RPMI8226 (cell line): ENCODE data around the gene METTL24.
"Not testable (repeated sequence)": the region's sequence is repeated elsewhere in the genome, so short reads cannot be mapped to it uniquely, and the experiment has no call there.

Source experiments
- DNase-seq: peaks from one replicate; pipeline ENCODE4 v3.0.0-alpha.2; 2015

The METTL24 gene

DNA sequence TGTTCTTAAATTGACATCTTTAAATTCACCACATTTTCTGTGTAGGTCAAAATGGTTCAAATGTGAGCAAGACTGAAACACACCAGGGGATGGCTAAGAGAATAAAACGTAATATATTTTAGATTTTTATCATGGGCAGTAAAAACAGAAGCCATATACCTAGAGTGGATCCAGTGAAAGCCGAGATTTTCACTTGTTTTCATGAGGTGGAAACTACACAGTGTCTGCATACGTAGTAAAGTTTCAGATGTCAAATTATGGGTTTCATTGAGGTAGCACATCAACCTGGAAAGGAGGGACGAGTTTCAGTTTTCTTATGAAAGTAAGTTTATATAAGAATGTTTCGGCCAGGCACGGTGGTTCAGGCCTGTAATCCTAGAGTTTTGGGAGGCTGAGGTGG is 25.9 kb downstream of the METTL24 start:
- DNase-seq: no peak

DNA sequence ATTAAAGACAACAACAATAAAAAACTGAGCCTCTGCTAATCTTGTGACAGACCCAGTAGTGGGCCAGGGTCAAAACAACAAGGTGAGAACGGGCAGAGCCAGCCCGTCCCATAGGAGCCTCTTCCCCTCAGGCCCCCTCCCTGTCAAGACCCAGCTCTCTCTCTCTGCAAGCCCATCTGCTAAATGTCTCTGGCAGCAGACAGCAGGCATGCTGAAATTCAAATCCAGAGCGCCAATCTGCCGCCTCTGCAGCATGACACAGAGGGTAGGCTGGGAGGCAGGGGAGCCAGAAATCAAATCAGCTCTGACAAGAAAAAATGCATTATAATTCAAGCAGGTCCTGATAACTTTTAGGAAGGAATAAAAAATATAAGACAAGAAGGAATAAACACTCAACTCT is 26.3 kb downstream of the METTL24 start:
- no peak for DNase-seq

DNA sequence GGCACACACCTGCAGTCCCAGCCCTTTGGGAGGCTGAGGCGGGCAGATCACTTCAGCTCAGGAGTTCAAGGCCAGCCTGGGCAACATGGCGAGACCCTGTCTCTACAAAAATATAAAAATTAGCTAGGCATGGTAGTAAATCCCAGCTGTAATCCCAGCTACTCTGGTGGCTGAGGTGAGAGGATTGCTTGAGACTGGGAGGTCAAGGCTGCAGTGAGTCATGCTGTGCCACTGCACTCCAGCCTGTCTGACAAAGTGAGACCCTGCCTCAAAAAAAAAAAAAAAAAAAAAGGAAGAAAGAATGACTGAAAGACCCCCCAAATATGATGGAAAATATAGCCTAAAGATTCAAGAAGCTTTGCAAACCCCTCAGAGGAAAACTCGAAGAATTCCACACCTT is 26.8 kb downstream of the METTL24 start:
- DNase-seq: no peak

DNA sequence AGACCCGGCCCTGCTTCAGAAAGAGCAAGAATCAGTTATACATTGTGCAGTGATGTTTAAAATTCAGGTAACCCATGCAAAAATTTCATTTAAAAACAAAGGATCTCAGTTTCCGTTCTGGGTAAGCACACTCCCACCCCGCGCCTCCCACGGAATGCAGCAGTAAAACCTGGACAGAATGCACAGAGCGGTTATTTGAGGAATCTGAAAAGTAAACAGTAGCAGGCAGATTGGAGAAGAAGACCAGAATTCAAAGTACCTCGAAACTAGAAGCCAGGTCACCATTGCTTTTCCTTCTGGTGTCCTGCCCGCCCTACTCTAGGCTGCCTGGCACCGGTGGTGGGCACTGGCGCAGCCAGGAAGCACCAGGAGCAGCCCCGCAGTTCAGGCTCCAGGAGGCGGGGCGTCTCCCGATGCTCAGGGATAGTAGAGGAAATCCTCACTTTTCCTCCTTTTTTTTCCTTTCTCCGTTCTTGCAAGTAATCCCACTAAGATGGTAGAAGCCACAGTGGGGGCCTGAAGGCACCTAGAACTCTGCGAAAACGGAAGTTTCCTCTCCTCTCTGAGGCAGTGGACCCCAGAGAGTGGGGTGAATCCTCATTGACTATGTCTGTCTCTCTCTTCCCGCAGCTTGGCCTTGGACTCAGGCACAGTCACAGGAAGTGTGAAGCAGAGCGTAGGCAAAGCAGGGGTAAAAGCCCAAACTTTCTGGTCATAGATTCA is 28.3 kb downstream of the METTL24 start:
- no peak for DNase-seq

DNA sequence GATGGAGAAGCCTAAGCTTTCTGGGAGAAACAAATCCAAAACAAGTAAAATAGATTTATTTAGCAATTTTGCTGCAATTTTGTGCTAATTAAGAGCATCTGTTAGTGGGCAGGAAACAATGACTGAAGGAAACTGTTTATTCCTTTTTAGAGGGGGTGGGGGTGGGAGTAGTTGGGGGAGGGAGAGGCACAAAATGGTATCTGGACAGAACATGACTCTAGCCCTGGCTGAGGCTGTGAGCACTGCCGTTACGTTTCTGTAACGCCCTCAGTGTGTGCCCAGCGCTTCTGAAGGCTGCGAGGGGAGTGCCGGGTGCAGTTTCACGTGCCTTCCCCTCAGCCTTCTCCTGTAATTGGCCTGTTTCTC is 28.8 kb downstream of the METTL24 start:
- DNase-seq: no peak

DNA sequence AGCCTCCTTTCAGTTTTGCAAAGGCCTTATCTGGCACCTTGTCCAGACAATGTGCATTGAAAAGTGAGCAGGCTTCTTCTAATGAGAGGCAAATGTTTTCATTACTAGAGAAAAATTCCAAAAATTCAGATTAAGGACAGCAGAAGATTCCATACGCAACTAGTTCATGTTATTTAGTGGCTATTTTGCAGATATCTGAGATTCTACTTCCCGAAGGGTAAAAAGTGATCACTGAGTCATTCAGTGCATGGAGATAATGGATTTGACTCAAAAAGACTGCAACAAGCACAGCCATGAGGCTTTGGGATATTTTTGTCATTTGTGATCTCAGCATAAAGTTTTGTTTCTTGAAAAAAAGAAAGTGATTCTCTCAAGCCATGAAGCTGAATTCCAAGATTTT is 29.9 kb downstream of the METTL24 start:
- DNase-seq: no peak

DNA sequence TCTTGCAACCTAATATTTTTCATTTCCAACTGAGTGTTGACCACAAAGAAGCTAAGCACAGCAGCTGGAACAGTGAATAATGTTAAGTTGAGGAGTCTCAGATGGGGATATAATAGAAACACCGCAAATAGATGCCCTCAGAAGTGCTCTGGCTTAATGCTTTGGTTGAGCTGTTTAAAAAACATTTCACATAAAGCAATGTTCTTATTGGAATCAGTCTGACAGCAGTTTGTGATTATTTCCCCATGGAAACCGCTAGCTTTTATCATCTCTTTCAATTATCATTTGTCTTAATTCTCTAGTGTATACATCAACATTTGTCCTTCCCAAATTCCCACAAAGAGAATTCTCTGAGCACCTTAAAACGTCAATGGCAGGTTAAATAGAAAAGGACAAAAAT is 30.8 kb downstream of the METTL24 start:
- no peak for DNase-seq

DNA sequence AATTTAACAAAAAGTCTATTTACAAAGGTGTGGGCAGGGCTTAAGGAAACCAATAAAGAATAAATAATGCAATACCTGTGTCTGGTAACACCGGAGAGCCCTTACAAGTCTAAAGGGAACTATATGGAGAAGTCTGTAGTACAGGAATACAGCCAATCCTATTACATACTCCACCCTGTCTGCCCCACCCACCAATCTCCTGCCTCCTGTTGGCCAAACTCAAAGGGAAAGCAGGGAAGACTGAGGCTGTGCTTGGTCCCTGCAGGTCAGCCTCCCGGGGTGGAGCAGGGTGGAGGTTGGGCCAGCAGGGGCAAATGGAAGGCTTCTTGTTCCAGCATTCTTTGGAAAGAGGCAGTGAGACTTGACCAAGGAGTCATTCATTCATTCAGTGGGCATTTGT is 31.5 kb downstream of the METTL24 start:
- DNase-seq: no peak

DNA sequence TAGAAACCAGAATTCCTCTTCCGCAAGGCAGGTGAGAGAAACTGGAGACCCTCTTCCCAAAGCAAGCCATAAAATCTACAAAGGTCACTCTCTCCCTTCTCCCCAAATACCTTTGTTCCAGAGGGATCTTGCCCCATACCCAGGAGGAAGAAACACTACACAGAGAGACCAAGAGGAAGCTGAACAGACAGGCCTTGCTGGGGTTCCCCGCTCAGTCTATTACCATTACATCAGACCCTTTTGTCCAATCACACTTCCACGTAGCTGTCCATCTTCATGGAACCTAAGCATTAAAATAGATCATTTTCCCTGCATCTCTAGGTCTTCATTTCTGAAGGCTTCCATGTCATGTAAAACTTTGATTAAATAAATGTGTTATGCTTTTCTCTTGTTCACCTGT is 32.1 kb downstream of the METTL24 start:
- no peak for DNase-seq

DNA sequence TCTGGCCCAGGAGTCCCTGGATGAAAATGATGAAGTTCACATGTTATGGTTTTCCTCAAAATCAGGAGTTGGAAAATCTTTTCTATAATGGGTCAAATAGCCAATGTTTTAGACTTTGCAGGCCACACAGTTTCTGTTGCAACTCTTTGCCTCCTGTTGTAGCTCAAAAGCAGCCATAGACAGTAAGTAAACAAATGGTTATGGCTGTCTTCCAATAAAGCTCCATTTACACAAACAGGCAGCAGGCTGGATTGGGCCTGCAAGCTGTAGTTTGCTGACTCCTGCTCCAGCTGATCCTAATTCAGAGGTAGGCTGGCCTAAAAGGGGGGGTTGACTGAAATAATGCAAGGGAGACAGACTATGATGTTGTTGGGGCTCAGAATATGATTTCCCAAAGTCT is 33.0 kb downstream of the METTL24 start:
- DNase-seq: no peak

DNA sequence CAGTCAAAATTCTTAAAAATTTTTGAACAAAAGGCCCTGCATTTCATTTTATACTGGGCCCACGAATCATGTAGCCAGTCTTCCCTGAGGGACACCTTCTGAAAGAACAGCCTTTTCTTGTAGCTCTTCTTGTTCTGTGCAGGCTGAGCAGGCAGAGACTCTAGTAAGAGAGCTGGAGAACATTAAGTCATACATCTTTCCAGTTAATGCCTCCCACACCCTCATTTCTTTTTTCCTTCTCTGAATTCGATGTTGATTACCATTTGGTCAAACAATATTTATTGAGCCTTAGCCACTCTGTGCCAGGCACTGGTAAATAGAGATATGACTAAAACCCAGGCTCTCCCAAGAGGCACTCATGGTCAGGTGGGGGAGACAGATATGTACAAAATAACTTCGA is 33.6 kb downstream of the METTL24 start:
- DNase-seq: no peak

DNA sequence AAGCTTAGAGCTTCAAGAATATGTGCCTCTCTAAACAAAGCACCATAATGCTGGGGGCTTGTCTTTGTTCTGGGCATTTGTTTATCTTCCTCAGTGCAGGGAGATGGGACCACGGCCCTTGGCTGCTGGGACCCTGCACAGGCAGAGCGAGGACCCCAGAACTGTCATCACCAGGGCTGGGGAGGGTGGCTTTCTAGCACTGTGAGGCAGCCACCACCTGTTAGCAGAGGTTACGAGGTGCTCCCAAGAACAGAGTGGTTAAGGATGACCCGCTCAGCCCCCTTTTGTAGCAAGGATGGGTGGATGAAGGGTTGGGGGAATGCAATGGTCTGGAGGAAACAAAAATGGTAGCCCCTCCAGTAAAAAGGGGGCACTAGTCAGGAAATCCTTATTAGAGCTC is 34.9 kb downstream of the METTL24 start:
- DNase-seq: no peak

DNA sequence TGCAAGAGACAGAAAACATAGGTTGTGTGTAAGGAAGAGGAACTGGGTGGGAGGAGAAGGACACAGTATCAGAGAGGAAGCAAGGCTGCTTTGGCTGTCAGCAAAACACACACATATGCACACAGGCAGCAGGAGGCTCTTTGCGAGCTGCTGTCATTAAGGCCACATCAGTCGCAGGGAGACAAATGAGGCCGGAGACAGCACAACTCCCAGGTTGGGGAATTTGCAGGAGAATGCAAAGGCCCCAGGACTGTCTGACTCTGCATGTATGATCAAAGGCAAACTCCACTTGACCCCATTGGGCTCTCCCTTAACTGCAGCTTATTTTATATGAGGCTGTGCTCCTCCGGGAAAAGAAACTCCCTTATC is 35.3 kb downstream of the METTL24 start:
- no peak for DNase-seq

DNA sequence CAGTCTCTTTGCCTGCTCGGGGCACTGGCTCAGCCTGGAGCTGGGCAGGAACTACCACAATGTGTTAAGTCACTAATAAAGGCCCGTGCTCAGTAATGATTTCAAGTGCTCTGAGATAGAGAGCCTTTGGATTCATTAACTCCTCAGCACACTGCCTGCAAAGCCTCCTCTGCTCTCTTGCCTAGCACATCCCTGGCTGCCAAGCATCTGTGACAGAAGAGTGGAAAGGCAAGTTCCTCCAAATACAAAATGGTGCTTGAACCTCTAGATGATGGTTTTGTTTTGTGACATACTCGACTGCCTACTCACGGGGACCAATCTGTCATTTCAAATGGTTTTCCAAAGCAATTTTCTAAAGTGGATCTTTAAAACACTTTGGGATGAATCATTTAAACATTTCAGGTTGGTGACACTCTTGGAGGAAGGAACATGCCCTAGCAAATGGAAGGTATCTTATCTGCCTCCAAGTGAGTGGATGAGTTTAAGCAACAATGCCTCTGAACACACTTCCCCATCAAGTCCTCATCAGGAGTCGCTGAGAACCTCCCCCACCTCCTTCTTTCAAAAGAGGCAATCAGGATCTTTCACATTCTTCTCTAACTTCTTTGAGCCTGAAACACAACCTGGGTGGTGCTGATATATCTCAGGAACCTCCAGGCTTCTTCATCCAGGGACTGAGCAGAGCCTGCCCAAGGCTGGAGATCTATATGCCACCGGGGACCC is 35.8 kb downstream of the METTL24 start:
- no peak for DNase-seq

DNA sequence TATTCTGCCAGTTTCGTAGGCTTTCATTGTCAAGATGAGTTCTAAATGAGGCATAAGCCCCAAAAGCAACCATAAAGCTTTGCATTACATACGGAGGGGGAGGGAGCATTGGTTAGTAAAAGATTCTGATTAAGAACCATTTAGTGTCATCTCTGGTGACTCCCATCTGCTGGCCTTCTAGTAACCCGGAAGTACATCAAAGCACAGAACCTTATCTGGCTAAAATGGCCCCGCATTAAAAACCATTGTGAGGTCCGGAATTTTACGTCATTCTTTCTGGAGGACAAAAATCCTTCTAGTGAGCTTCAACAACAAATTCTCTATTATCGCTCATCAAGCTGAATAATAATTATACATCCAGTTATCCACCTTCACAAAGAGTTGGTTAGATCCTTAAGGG is 37.8 kb downstream of the METTL24 start:
- DNase-seq: no peak

DNA sequence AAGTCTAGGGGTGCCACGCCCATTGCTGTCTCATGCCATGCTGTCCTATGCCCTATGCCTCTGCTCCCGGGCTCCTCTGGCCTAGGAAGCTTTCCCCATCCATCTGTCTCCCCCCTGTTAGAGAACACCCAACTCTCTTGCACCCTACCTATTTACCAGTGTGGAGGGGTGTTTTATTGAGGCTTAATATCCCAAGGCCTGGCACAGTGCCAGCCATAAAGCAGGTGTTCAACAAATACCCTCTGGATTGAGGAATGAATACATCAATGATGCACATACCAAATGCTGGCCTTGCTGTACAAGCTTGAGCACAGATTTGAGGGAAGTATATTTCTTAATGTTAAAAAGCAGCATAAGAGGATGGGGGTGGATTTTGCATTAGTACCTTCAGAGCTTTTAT is 38.3 kb downstream of the METTL24 start:
- no peak for DNase-seq

DNA sequence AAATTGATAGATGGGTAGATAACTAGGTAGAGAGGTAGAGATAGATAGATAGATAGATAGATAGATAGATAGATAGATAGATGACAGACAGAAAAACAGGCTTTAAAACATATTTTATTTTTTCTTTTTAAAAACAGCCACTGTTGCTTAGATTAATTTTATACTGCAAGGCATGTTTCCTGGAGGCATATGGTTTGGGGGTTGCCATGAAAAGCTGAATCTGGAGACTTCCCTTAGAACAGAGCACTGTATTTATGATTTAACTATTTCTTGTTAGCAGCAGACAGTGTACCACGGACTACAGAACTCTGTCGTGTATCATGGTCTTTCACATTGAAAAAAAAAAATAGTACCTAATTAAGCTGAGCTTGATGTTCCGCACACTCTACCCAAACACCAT is 38.8 kb downstream of the METTL24 start:
- DNase-seq: no peak

DNA sequence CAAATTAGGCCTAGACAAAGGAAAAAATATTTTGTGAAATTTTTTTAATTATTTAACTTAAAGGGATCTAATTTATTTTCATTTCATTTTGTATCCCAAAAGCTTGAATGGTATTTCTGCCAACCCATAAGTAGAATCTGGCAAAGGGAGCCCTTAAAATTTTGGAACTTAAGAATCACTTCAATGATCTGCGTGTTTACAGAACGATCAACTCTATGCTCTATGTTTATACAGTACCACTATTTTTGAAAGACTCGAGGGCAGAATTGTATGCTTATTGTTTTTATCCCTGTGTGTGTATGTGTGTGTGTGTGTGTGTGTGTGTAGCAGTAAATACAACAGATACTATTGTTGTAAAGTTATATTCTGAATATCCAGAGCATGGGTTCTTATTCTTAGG is 39.2 kb downstream of the METTL24 start:
- no peak for DNase-seq

DNA sequence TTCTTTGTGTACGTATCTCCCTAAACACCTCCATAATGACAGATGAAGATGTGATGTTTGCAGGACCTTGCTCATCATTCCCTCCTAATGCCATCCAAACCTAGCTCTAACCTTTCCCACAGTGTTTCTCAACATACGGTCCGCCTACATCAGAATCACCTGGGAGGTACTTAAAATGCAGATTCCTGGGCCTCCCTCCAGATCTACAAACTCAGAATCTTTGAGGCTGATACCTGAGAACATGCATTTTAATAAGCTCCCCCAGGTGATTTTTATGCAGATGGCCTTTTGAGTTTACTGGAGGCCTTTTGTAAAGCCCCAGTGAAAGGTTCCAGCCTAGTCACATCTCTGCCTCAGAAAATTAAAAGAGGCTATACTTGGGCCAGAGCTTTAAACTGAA is 40.5 kb downstream of the METTL24 start:
- DNase-seq: no peak

DNA sequence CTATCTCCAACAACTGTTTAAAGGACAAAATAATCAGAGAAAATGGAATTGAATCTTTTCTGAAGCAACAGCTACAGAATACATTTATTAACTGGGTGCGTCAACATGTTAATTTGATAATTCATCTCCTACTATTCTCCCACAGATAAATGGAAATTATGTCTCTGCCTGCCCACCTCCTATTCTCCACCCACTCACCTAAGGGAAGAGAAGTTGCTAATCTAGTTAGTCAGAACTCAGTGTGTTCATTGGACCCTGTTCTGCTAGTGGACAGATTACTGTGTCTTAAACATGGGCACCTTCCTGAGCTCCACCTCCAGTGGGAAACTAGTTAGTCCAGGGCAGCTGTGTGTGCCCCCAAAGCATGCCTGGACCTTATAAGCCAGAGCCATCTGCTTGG is 41.0 kb downstream of the METTL24 start:
- no peak for DNase-seq

DNA sequence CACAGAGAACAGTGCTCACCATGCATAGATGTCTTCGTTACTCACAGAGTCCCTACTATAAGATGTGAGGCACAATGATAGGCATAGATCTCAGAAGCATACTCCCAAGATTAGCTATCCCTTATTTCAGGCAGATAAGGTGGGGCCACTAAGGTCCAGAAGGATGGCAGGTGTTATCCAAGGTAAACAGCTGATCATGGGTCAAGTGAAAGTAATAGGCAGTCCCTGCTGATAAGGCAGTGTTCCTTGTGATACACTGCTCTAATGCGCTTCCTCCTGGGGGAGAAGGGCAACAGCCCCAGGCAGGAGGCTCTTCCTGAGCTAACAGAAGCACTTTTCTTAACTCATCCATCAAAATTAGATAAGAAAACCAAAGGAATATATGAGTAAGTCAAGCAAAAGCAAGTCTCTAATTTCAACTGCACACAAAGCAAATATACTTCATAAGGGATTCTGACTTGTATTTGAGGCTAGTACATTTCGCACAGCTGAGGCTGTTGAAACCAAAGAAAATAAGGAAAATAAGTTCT is 42.2 kb downstream of the METTL24 start:
- DNase-seq: no peak

DNA sequence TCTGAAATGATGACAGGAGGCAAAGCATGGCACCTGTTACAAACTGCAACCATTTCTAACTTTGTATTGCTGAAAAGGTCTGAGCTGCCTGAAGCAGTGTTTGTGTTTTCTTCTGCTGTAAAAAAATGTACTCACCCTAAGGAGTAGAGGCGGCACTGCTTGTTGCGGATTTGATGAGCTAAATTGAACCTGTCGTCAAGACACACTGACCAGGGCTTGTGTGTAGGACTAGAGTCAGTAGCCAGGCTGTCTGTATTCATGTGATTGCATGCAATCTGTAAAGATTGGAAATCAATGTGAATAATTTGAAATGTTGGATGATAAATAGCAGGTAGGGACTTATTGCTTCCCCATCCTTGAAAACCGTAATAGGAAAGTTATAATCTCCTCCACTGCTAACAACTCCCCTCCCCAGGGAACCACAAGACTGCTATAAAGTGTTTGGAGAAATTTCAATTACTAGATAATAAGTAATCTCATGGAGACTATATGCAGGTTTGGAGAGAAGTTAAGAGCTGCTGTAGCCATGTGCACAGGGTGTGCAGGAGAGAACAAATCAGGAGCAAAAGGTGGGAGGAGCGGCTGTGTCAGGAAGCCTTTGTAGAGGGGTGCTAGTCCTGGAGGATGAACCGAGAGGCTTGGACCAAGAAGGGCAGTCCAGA is 42.8 kb downstream of the METTL24 start:
- DNase-seq: no peak

DNA sequence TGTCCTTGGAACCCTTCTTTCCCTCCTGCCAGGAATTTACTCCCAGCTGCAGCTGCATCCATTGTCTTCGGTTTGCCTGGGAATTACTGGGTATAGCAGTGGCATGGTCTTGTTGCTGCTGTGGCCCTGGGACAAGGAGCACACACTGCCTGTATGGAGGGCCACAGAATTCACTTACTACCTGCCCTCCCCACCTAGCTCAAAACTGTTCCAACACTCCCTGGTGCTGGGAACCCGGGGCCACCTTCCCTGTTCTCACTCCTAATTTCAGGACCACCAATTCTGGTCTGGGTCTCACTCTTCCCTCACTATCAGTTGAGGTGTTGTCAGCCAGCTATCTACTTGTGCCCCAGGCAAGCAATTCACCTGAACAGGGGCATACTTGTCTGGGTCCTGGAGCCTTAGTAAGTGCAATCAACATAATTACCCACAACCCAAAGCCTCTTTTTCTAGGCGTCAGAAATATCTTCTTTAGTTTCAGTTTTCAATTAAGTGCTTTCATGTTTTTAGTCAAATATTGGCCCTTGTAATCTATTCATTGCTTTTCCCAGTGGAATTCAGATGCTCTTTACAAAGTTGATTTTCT is 47.2 kb downstream of the METTL24 start:
- DNase-seq: no peak

DNA sequence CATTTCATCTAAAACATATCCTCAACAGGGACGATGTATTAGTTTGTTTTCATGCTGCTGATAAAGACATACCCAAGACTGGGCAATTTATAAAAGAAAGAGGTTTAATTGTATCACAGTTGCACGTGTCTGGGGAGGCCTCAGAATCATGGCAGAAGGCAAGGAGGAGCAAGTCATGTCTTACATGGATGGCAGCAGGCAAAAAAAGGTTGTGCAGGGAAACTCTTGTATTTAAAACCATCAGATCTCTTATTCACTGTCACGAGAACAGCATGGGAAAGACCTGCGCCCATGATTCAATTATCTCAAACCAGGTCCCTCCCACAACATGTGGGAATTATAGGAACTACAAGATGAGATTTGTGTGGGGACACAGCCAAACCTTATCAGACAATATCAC is 48.7 kb downstream of the METTL24 start:
- DNase-seq: not testable (repeated sequence)
